ENCODE measurements around the gene MOB3B. TPM values are rescaled to one million over a fixed set of nuclear protein-coding genes. Genes with fewer than 3 reads are reported as not detected.

MOB3B gene
- total and polyA plus RNA-seq, 2 of the 13 experiments (the other 11 are each of a cell fraction or from before 2014, with no cell fraction given) = 0.03 to 0.09 TPM

- TF ChIP-seq IKZF5 (CRISPR knock-in tag; IDR thresholded peaks at IDR 0.05) (no peak), ZGPAT (CRISPR knock-in tag; IDR thresholded peaks at IDR 0.05) (peak; percentile 47; the same call in 1 of the 2 replicates), NCOR1 (IDR thresholded peaks at IDR 0.05; ENCODE audit: borderline replicate concordance, low read length) (peak; percentile 84), CREM (IDR thresholded peaks at IDR 0.05) (peak; percentile 57; the same call in 1 of the 2 replicates), CREM (CRISPR knock-in tag; IDR thresholded peaks at IDR 0.05) (no peak), ZBTB7B (CRISPR knock-in tag; IDR thresholded peaks at IDR 0.05) (no peak), SOX6 (IDR thresholded peaks at IDR 0.05) (no peak), SOX6 (CRISPR knock-in tag; IDR thresholded peaks at IDR 0.05) (peak; percentile 74; the same call in 1 of the 2 replicates), ZFYVE20 (CRISPR knock-in tag; IDR thresholded peaks at IDR 0.05; ENCODE audit: borderline replicate concordance, low read depth) (no peak), ELF3 (CRISPR knock-in tag; IDR thresholded peaks at IDR 0.05) (peak; percentile 36; the same call in 1 of the 2 replicates), ZNF720 (CRISPR knock-in tag; IDR thresholded peaks at IDR 0.05) (no peak), IRF2 (CRISPR knock-in tag; IDR thresholded peaks at IDR 0.05) (peak; percentile 42; the same call in 1 of the 2 replicates), HNF4A (CRISPR knock-in tag; IDR thresholded peaks at IDR 0.05) (peak; percentile 71), KLF16 (CRISPR knock-in tag; IDR thresholded peaks at IDR 0.05) (no peak), HNF4G (IDR thresholded peaks at IDR 0.05; ENCODE audit: borderline replicate concordance, low read depth, low read length) (peak; percentile 73), HNF4G (CRISPR knock-in tag; IDR thresholded peaks at IDR 0.05; ENCODE audit: borderline replicate concordance, low read depth) (no peak), MLLT10 (CRISPR knock-in tag; IDR thresholded peaks at IDR 0.05) (no peak), ATF2 (CRISPR knock-in tag; IDR thresholded peaks at IDR 0.05) (no peak), ZNF878 (CRISPR knock-in tag; IDR thresholded peaks at IDR 0.05) (no peak), KAT8 (CRISPR knock-in tag; IDR thresholded peaks at IDR 0.05) (peak; percentile 36; the same call in 1 of the 2 replicates), FOXJ3 (CRISPR knock-in tag; IDR thresholded peaks at IDR 0.05; ENCODE audit: borderline replicate concordance) (peak; percentile 19; the same call in 1 of the 2 replicates), ZBTB25 (CRISPR knock-in tag; IDR thresholded peaks at IDR 0.05) (0 out of 2 replicates have a peak, but pooled peaks have one; percentile 30), MIXL1 (CRISPR knock-in tag; IDR thresholded peaks at IDR 0.05) (0 out of 2 replicates have a peak, but pooled peaks have one; percentile 23), SOX13 (IDR thresholded peaks at IDR 0.05) (no peak), SOX13 (CRISPR knock-in tag; conservative IDR thresholded peaks at IDR 0.05 in 1 of 2, IDR thresholded peaks at IDR 0.05 in 1 of 2) (peak in 1 of 2 experiments; percentile 88; a peak in 2 of 4 replicates), ASH2L (IDR thresholded peaks at IDR 0.05; ENCODE audit: insufficient read length, low read depth, low read length) (peak; percentile 36), ZFP41 (CRISPR knock-in tag; IDR thresholded peaks at IDR 0.05; ENCODE audit: borderline replicate concordance) (no peak)
Observed at GRCh38 chr9:27566118-27566517, 36.5 kb upstream of the MOB3B start (continued).

All from HepG2 (cell line).